K562 (cell line): ENCODE data around the gene NOD2. TPM values are rescaled to one million over a fixed set of nuclear protein-coding genes. Genes with fewer than 3 reads are reported as not detected.
A peak's percentile ranks its signal among the peaks of the same experiment; 100 is the strongest.

Experiments used
- ATAC-seq: fragments of 200-7000 bp; cut with Tn5 transposase; 3 replicates; pipeline ENCODE4 v1.9.1; 2020; ENCODE audit warnings: moderate library complexity
- BruUV-seq: library from RNA; stranded (reverse); fragments of 400-500 nt; replicated peaks from 2 replicates; lab custom pipeline; 2021; lab: Mats Ljungman, UMichigan
- CTCF ChIA-PET: fragments of 300-600 bp; formaldehyde crosslinking; extraction: SDS; loops from one replicate; lab custom pipeline; 2021; ENCODE audit warnings: low intra/inter-chr PET ratio; lab: Yijun Ruan, JAX
- POLR2A ChIA-PET: fragments of 300-600, 350-650 bp; sonication (Branson Sonifier 250); formaldehyde crosslinking; extraction: SDS; loops from one replicate; lab custom pipeline; 2021; ENCODE audit warnings: antibody characterized with exemption, inconsistent platforms; lab: Yijun Ruan, JAX
- DNase-seq, 4 experiments: peaks; one replicate each; pipeline versions ENCODE4 v3.0.0 to v3.0.0-alpha.2; 2011 to 2018; ENCODE audit warnings: low spot score in 3 of 4, mixed read lengths in 3 of 4; ENCODE audit errors: extremely low read depth in 1 of 4
- FAIRE-seq: peaks from 2 replicates; lab custom pipeline; 2011; peaks lifted over from hg19 to GRCh38; lab: Jason Lieb, UNC
- H2AFZ ChIP-seq: 2 replicates; pipeline ENCODE4 v1.6.0; 2011; ENCODE audit warnings: low read depth, low read length, control low read depth, inconsistent platforms
- H3K27ac ChIP-seq: fragments of 200-600 bp; 3 replicates; pipeline ENCODE4 v1.8.0; 2011; ENCODE audit warnings: low read depth, mild to moderate bottlenecking, control low read depth, inconsistent platforms, low read length, moderate library complexity, mixed read lengths; ENCODE audit errors: extremely low read depth
- H3K27me3 ChIP-seq, 2 experiments: fragments of 300-600 bp in 1 of 2; 2 replicates in 1 of 2; 3 replicates in 1 of 2; pipeline versions ENCODE4 v1.6.0 to v1.8.0; 2011; ENCODE audit warnings: inconsistent platforms in 2 of 2, low read length in 2 of 2, mild to moderate bottlenecking in 1 of 2, mixed read lengths in 1 of 2, moderate library complexity in 1 of 2; ENCODE audit not compliant: control insufficient read depth in 2 of 2, insufficient read depth in 2 of 2
- H3K36me3 ChIP-seq: fragments of 300-600 bp; 3 replicates; pipeline ENCODE4 v1.8.0; 2011; ENCODE audit warnings: mild to moderate bottlenecking, low read length, inconsistent platforms; ENCODE audit not compliant: control insufficient read depth, insufficient read depth
- H3K4me1 ChIP-seq, 2 experiments: fragments of 200-600 bp in 1 of 2; replicated peaks in 1 of 2; 2 replicates in 1 of 2; 3 replicates in 1 of 2; pipeline versions ENCODE4 v1.5.1 to v1.8.0; 2011; ENCODE audit warnings: inconsistent platforms in 2 of 2, low read length in 2 of 2, mild to moderate bottlenecking in 1 of 2, mixed read lengths in 1 of 2, moderate library complexity in 1 of 2; ENCODE audit not compliant: control insufficient read depth in 2 of 2, insufficient read depth in 2 of 2
- H3K4me2 ChIP-seq: 2 replicates; pipeline ENCODE4 v1.6.1; 2011; ENCODE audit warnings: low read length, control low read depth, inconsistent platforms, mixed read lengths; ENCODE audit not compliant: insufficient read depth
- H3K4me3 ChIP-seq: fragments of 200-600 bp; sonication (generic), shearing (Covaris generic); 2 replicates; pipeline ENCODE4 v1.5.1; 2016; ENCODE audit warnings: control low read depth, inconsistent platforms
- H3K79me2 ChIP-seq: fragments of 200-600 bp; 3 replicates; pipeline ENCODE4 v1.8.0; 2011; ENCODE audit warnings: low read length, inconsistent platforms; ENCODE audit not compliant: control insufficient read depth, insufficient read depth
- H3K9ac ChIP-seq, 2 experiments: 2 replicates each; pipeline versions ENCODE4 v1.6.0 to v1.6.1; 2011; ENCODE audit warnings: low read depth in 2 of 2, low read length in 2 of 2, control low read depth in 1 of 2, inconsistent platforms in 1 of 2, mild to moderate bottlenecking in 1 of 2, mixed read lengths in 1 of 2; ENCODE audit not compliant: insufficient read depth in 1 of 2
- H3K9me1 ChIP-seq: one replicate; pipeline ENCODE4 v1.6.0; 2011; ENCODE audit warnings: inconsistent platforms, mild to moderate bottlenecking, low read length, moderate library complexity; ENCODE audit not compliant: control insufficient read depth, insufficient read depth
- H3K9me3 ChIP-seq: replicated peaks from 2 replicates; pipeline ENCODE4 v1.5.1; 2011; ENCODE audit warnings: low read depth, low read length, inconsistent platforms; ENCODE audit not compliant: control insufficient read depth, insufficient read depth
- H4K20me1 ChIP-seq: replicated peaks from 2 replicates; pipeline ENCODE4 v1.6.1; 2011; ENCODE audit warnings: low read length, inconsistent platforms, mixed read lengths; ENCODE audit not compliant: control insufficient read depth, insufficient read depth
- DDX20 ChIP-seq: fragments of 450-650 bp; IDR thresholded peaks from 2 replicates; pipeline ENCODE4 v1.6.1; 2016; ENCODE audit warnings: missing genetic modification characterization, low read depth, mild to moderate bottlenecking, missing compliant biosample characterization, moderate library complexity
- DIDO1 ChIP-seq: fragments of 450-650 bp; IDR thresholded peaks from 2 replicates; pipeline ENCODE4 v1.6.1; 2016; ENCODE audit warnings: low read depth, missing biosample characterization, missing genetic modification characterization
- FOSL1 ChIP-seq: fragments of 200-800 bp; sonication (Bioruptor generic); conservative IDR thresholded peaks from 2 replicates; pipeline ENCODE4 v1.6.1; 2016; ENCODE audit warnings: missing genetic modification characterization, missing compliant biosample characterization
- FOXK1 ChIP-seq: sonication (generic); formaldehyde crosslinking; IDR thresholded peaks from 2 replicates; pipeline ENCODE4 v1.8.0; 2022; ENCODE audit warnings: missing genetic modification reagents, mild to moderate bottlenecking, borderline replicate concordance
- JUND ChIP-seq, 2 experiments: IDR thresholded peaks; 2 replicates in 1 of 2; 3 replicates in 1 of 2; pipeline ENCODE4 v1.6.1; 2011; ENCODE audit warnings: borderline replicate concordance in 2 of 2, low read depth in 2 of 2, low read length in 2 of 2, improper control_type of control experiment in 1 of 2, missing biosample characterization in 1 of 2, missing genetic modification characterization in 1 of 2, missing genetic modification reagents in 1 of 2
- NFE2 ChIP-seq: IDR thresholded peaks from 2 replicates; pipeline ENCODE4 v1.6.1; 2014; ENCODE audit warnings: antibody characterized with exemption, low read depth
- NUFIP1 ChIP-seq: fragments of 450-650 bp; IDR thresholded peaks from 2 replicates; pipeline ENCODE4 v1.6.1; 2018; ENCODE audit not compliant: partially characterized antibody
- SNRNP70 ChIP-seq: fragments of 200-400 bp; formaldehyde crosslinking; optimal IDR thresholded peaks from 2 replicates; pipeline ENCODE3; 2017; ENCODE audit warnings: low read depth, low read length
- TAF15 ChIP-seq: fragments of 200-400 bp; formaldehyde crosslinking; IDR thresholded peaks from 2 replicates; pipeline ENCODE4 v1.6.1; 2017; ENCODE audit warnings: mild to moderate bottlenecking, low read depth, low read length, moderate library complexity
- ZNF384 ChIP-seq: IDR thresholded peaks from 2 replicates; pipeline ENCODE4 v1.6.1; 2012; ENCODE audit warnings: low read depth, low read length, improper control_type of control experiment
- WGBS: fragments of 100-300 bp; shearing (Covaris generic); methylation state at CpG from one replicate; pipeline ENCODE4 v1.1.6; 2016; ENCODE audit warnings: low coverage, mixed read lengths; ENCODE audit not compliant: insufficient coverage; ENCODE audit errors: missing lambda C conversion rate; 5-methylcytosine and 5-hydroxymethylcytosine counted together
- in situ Hi-C: fragments of 300-500 bp; cut with MboI; formaldehyde crosslinking; loops from 4 replicates; pipeline ENCODE4 v1.15.0; 2018; ENCODE audit warnings: inconsistent platforms, mixed read lengths
- intact Hi-C: fragments of 100-400 bp; cut with micrococcal nuclease; formaldehyde crosslinking; loops from 2 replicates; pipeline ENCODE4 v1.14.2; 2022
- polyA plus RNA-seq, 8 experiments: library from polyadenylated mRNA; depleted of rRNA in 4 of 8; stranded (reverse) in 5 of 8; unstranded in 3 of 8; fragments of >200 nt; fragmentation: Nextera tagmentation in 2 of 8; fragmentation: Illumina TruSeq in 1 of 8; extraction: Ambion mirVana in 2 of 8; extraction: Trizol in 1 of 8; gene quantifications; 2 replicates each; pipeline versions ENCODE4 v1.2.1 to v1.2.3, GENCODE V29; 2011 to 2014; ENCODE audit warnings: inconsistent platforms in 1 of 8, missing spikeins in 1 of 8
- total RNA-seq, 7 experiments: library from RNA; depleted of rRNA in 6 of 7; stranded (reverse); fragments of >200 nt in 6 of 7; fragmentation: Illumina TruSeq in 2 of 7; extraction: Trizol in 2 of 7; gene quantifications; 2 replicates each; pipeline versions ENCODE4 v1.2.1 to v1.2.3, GENCODE V29; 2011 to 2021; ENCODE audit warnings: low replicate concordance in 1 of 7

NOD2 gene
- total and polyA plus RNA-seq, 9 of the 15 experiments (the other 6 are each of a cell fraction or from before 2014, with no cell fraction given) = 0.04 TPM; not detected in 8

DNA sequence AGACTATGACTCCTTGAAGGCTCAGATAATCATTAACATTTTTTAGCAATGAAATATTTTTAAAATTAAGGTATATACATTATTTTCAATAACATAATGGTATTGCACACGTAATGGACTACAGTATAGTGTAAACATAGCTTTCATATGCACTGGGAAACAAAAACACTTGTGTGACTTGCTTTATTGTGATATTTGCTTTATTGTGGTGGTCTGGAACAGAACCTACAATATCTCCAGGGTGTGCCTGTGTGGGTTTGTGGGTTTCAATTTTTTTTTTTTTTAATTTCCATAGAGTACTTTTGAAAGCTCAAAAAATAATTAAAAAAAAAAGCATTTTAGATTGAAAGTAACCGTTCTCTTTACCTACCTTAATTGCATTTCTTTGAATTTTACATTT lies 73.8 kb downstream of the NOD2 start:
- no peak overlapping the region for H3K4me3 ChIP-seq
- 0% methylated on average over 2 of the region's 2 CpGs for WGBS
- CTCF ChIA-PET = no interaction called here
- no peaks in the 10 kb centered on the region for H3K9me1 ChIP-seq
- FAIRE-seq = no peak
- ATAC-seq = no peak
- H3K9ac ChIP-seq = no peak overlapping the region
- no peaks in the 10 kb centered on the region for H3K9me3 ChIP-seq
- no peak for DNase-seq
- POLR2A ChIA-PET = no interaction called here
- H3K79me2 ChIP-seq = no peaks in the 10 kb centered on the region
- H3K36me3 ChIP-seq = no peaks in the 10 kb centered on the region
- H4K20me1 ChIP-seq = no peaks in the 10 kb centered on the region
- intact Hi-C loops = no loop called here
- no peak for TF ChIP-seq SNRNP70
- TF ChIP-seq, all 486 proteins: peak for 0
- Histone ChIP-seq H3K4me2 (no peak overlapping the region), H3K4me1 (peaks cover 0 to 4% of the 10 kb centered on the region in 2 experiments; a peak in 1 of 5 replicates), H3K27ac (no peak overlapping the region), H2AFZ (no peak overlapping the region), H3K27me3 (no peaks in the 10 kb centered on the region)
- BruUV-seq = no TSS peak
- in situ Hi-C loops = no loop called here

DNA sequence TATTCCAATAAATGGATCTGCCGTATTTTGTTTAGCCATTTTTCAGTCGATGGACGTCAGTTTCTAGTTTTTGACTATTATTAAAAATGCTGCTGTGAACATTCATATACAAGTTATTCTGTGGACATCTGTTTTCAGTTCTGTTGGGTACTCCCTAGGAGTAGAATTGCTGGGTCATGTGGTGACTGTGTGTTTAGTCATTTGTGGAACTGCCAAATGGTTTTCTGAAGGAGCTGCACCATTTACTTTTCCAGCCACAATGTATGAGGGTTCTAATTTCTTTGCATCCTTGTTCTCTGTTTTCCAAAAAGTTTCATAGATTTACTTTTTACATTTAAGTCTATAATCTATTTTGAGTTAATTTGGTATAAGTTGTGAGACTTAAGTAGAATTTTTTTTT lies 78.0 kb downstream of the NOD2 start:
- WGBS = 24% methylated on average over 3 of the region's 3 CpGs
- Histone ChIP-seq H3K9ac (no peak overlapping the region), H3K27me3 (no peaks in the 10 kb centered on the region), H3K9me1 (no peaks in the 10 kb centered on the region), H3K27ac (no peak overlapping the region), H3K79me2 (no peaks in the 10 kb centered on the region), H2AFZ (no peak overlapping the region), H3K9me3 (no peaks in the 10 kb centered on the region), H3K4me1 (no peaks in the 10 kb centered on the region), H3K4me3 (no peak overlapping the region), H3K4me2 (no peak overlapping the region), H4K20me1 (no peaks in the 10 kb centered on the region), H3K36me3 (no peaks in the 10 kb centered on the region)
- in situ Hi-C loops = no loop called here
- ATAC-seq = no peak
- BruUV-seq = no TSS peak
- no peak for FAIRE-seq
- intact Hi-C loops = no loop called here
- ChIA-PET CTCF (no interaction called here), POLR2A (no interaction called here)
- no peak for DNase-seq
- TF ChIP-seq FOXK1 (CRISPR knock-in tag) = no peak
- no peak for TF ChIP-seq DIDO1 (tag)
- TF ChIP-seq FOSL1 (tag) = peak; percentile 69
- TF ChIP-seq NFE2 = 0 out of 2 replicates have a peak, but pooled peaks have one; percentile 5
- no peak for TF ChIP-seq TAF15
- TF ChIP-seq JUND (IDR thresholded peaks at IDR 0.05; ENCODE audit: borderline replicate concordance, low read depth, low read length) = no peak
- TF ChIP-seq JUND (tag; IDR thresholded peaks at IDR 0.05; ENCODE audit: borderline replicate concordance, low read depth, low read length) = no peak
- no peak for TF ChIP-seq ZNF384
- no peak for TF ChIP-seq DDX20
- no peak for TF ChIP-seq NUFIP1
